ENCODE measurements around the gene DOCK7. TPM values are rescaled to one million over a fixed set of nuclear protein-coding genes. Genes with fewer than 3 reads are reported as not detected.

Gene DOCK7
- total and polyA plus RNA-seq, 2 of the 13 experiments (the other 11 are each of a cell fraction or from before 2014, with no cell fraction given) = 45.7 to 67.2 TPM

- TF ChIP-seq FUBP1 (CRISPR knock-in tag; IDR thresholded peaks at IDR 0.05; ENCODE audit: borderline replicate concordance) (no peak), NFIC (IDR thresholded peaks at IDR 0.05; ENCODE audit: low read length) (no peak), HOXA5 (CRISPR knock-in tag; IDR thresholded peaks at IDR 0.05) (no peak), ZNF138 (CRISPR knock-in tag; IDR thresholded peaks at IDR 0.05; ENCODE audit: low read depth) (no peak), ADNP (CRISPR knock-in tag; IDR thresholded peaks at IDR 0.05) (no peak), ZNF253 (CRISPR knock-in tag; IDR thresholded peaks at IDR 0.05; ENCODE audit: borderline replicate concordance) (peak; percentile 53; the same call in 1 of the 2 replicates), ZNF367 (CRISPR knock-in tag; IDR thresholded peaks at IDR 0.05; ENCODE audit: borderline replicate concordance) (no peak), ZNF883 (CRISPR knock-in tag; IDR thresholded peaks at IDR 0.05; ENCODE audit: not compliant biosample characterization) (peak; percentile 9), ZNF274 (CRISPR knock-in tag; IDR thresholded peaks at IDR 0.05) (no peak), ARNTL (CRISPR knock-in tag; IDR thresholded peaks at IDR 0.05) (0 out of 2 replicates have a peak, but pooled peaks have one; percentile 11), TGIF2 (CRISPR knock-in tag; IDR thresholded peaks at IDR 0.05) (0 out of 2 replicates have a peak, but pooled peaks have one; percentile 27), ZNF792 (CRISPR knock-in tag; IDR thresholded peaks at IDR 0.05) (no peak), NCOA1 (CRISPR knock-in tag; IDR thresholded peaks at IDR 0.05) (no peak), SRSF9 (IDR thresholded peaks at IDR 0.05; ENCODE audit: borderline replicate concordance, insufficient read depth, low read depth, low read length, poor library complexity, severe bottlenecking) (no peak), ZNF691 (CRISPR knock-in tag; IDR thresholded peaks at IDR 0.05; ENCODE audit: borderline replicate concordance, low read depth) (no peak), SOX5 (CRISPR knock-in tag; IDR thresholded peaks at IDR 0.05; ENCODE audit: borderline replicate concordance) (no peak), SRY (CRISPR knock-in tag; IDR thresholded peaks at IDR 0.05) (no peak; the same call in 1 of the 2 replicates), PLSCR1 (CRISPR knock-in tag; IDR thresholded peaks at IDR 0.05; ENCODE audit: borderline replicate concordance) (no peak), ZFP36 (IDR thresholded peaks at IDR 0.05; ENCODE audit: borderline replicate concordance, low read depth, low read length, partially characterized antibody) (no peak), ETV5 (CRISPR knock-in tag; IDR thresholded peaks at IDR 0.05; ENCODE audit: borderline replicate concordance) (no peak), ZNF296 (CRISPR knock-in tag; conservative IDR thresholded peaks at IDR 0.05) (0 out of 2 replicates have a peak, but pooled peaks have one; percentile 0), ZFX (CRISPR knock-in tag; IDR thresholded peaks at IDR 0.05; ENCODE audit: low read depth) (peak; percentile 13; the same call in 1 of the 2 replicates), ZMAT3 (CRISPR knock-in tag; conservative IDR thresholded peaks at IDR 0.05) (0 out of 2 replicates have a peak, but pooled peaks have one; percentile 14), MIER3 (CRISPR knock-in tag; IDR thresholded peaks at IDR 0.05; ENCODE audit: borderline replicate concordance) (no peak), SCMH1 (CRISPR knock-in tag; IDR thresholded peaks at IDR 0.05; ENCODE audit: borderline replicate concordance) (no peak), ZKSCAN8 (CRISPR knock-in tag; IDR thresholded peaks at IDR 0.05; ENCODE audit: borderline replicate concordance) (no peak), KDM5A (IDR thresholded peaks at IDR 0.05; ENCODE audit: borderline replicate concordance, low read length) (peak; percentile 11; the same call in 1 of the 2 replicates), SUZ12 (IDR thresholded peaks at IDR 0.05; ENCODE audit: low read depth, low read length) (no peak), HOXA9 (CRISPR knock-in tag; IDR thresholded peaks at IDR 0.05; ENCODE audit: borderline replicate concordance) (peak; percentile 59; the same call in 1 of the 2 replicates)
These were observed 250.8 kb downstream of the DOCK7 start (continued) for GRCh38 chr1:62437273-62437940.

Measured in HepG2 (cell line).